H1 (cell line): Measurements from ENCODE around the gene CCR9. TPM values are rescaled to one million over a fixed set of nuclear protein-coding genes. Genes with fewer than 3 reads are reported as not detected.

ENCODE experiments used
- CTCF ChIA-PET: fragments of 300-600 bp; sonication (Branson Sonifier 250); formaldehyde crosslinking; loops from one replicate; lab custom pipeline; 2021; ENCODE audit not compliant: partially characterized antibody; lab: Charles Lee
- POLR2A ChIA-PET: fragments of 300-600 bp; sonication (Branson Sonifier 250); formaldehyde crosslinking; loops from one replicate; lab custom pipeline; 2021; ENCODE audit warnings: inconsistent platforms; ENCODE audit not compliant: partially characterized antibody; lab: Charles Lee
- DNase-seq, 2 experiments: peaks; one replicate each; pipeline versions ENCODE4 v3.0.0 to v3.0.0-alpha.2; 2010 to 2022; ENCODE audit warnings: low spot score in 2 of 2, low read depth in 1 of 2, mixed read lengths in 1 of 2
- FAIRE-seq: peaks from 2 replicates; lab custom pipeline; 2011; peaks lifted over from hg19 to GRCh38; lab: Jason Lieb, UNC
- H2AFZ ChIP-seq: 2 replicates; pipeline ENCODE4 v1.8.1; 2012; ENCODE audit warnings: low read length, inconsistent platforms
- H2AK5ac ChIP-seq: 2 replicates; pipeline ENCODE4 v1.6.1; 2013; ENCODE audit warnings: low read depth, low read length
- H2BK120ac ChIP-seq: replicated peaks from 2 replicates; pipeline ENCODE3; 2013; ENCODE audit warnings: low read depth, low read length, inconsistent platforms
- H2BK12ac ChIP-seq: 2 replicates; pipeline ENCODE4 v1.6.1; 2013; ENCODE audit warnings: low read depth, low read length
- H2BK15ac ChIP-seq: 2 replicates; pipeline ENCODE4 v1.6.1; 2013; ENCODE audit warnings: low read length
- H2BK20ac ChIP-seq: 2 replicates; pipeline ENCODE4 v1.6.1; 2013; ENCODE audit warnings: low read length
- H2BK5ac ChIP-seq: 2 replicates; pipeline ENCODE4 v1.6.1; 2013; ENCODE audit warnings: low read depth, low read length
- H3K14ac ChIP-seq: 2 replicates; pipeline ENCODE4 v1.6.1; 2013; ENCODE audit warnings: inconsistent platforms; ENCODE audit not compliant: insufficient read length
- H3K18ac ChIP-seq: 2 replicates; pipeline ENCODE4 v1.6.1; 2013; ENCODE audit warnings: low read length; ENCODE audit errors: extremely low read depth
- H3K23ac ChIP-seq: 2 replicates; pipeline ENCODE4 v1.6.1; 2013; ENCODE audit warnings: inconsistent platforms; ENCODE audit not compliant: insufficient read length
- H3K23me2 ChIP-seq: 2 replicates; pipeline ENCODE4 v1.6.1; 2013; ENCODE audit warnings: low read depth, low read length
- H3K27ac ChIP-seq: 2 replicates; pipeline ENCODE4 v1.6.1; 2011; ENCODE audit warnings: low read depth, low read length, inconsistent platforms
- H3K27me3 ChIP-seq, 4 experiments: replicated peaks in 1 of 4; 1 replicate in 1 of 4; 2 replicates in 3 of 4; pipeline versions ENCODE4 v1.6.1 to v1.8.1; 2011 to 2013; ENCODE audit warnings: low read length in 3 of 4, mild to moderate bottlenecking in 3 of 4, inconsistent platforms in 2 of 4, mixed read lengths in 2 of 4, moderate library complexity in 1 of 4; ENCODE audit not compliant: control insufficient read depth in 3 of 4, insufficient read depth in 3 of 4; ENCODE audit errors: extremely low read depth in 1 of 4
- H3K36me3 ChIP-seq, 4 experiments: 2 replicates each; pipeline versions ENCODE4 v1.6.1 to v1.8.1; 2011 to 2013; ENCODE audit warnings: mild to moderate bottlenecking in 4 of 4, low read length in 3 of 4, moderate library complexity in 2 of 4, control low read depth in 1 of 4, inconsistent platforms in 1 of 4; ENCODE audit not compliant: insufficient read depth in 4 of 4, control insufficient read depth in 2 of 4
- H3K4ac ChIP-seq: replicated peaks from 2 replicates; pipeline ENCODE3; 2013; ENCODE audit warnings: low read length, low read depth, mixed read lengths, inconsistent platforms; ENCODE audit not compliant: insufficient read length
- H3K4me1 ChIP-seq, 4 experiments: replicated peaks in 1 of 4; 1 replicate in 1 of 4; 2 replicates in 3 of 4; pipeline versions ENCODE4 v1.6.1 to v1.8.1; 2011 to 2013; ENCODE audit warnings: low read length in 3 of 4, inconsistent platforms in 2 of 4, mixed read lengths in 1 of 4; ENCODE audit not compliant: insufficient read depth in 4 of 4, control insufficient read depth in 3 of 4
- H3K4me2 ChIP-seq, 2 experiments: 2 replicates each; pipeline versions ENCODE4 v1.6.1 to v1.8.1; 2011 to 2013; ENCODE audit warnings: low read depth in 2 of 2, low read length in 2 of 2, control low read depth in 1 of 2, inconsistent platforms in 1 of 2, mild to moderate bottlenecking in 1 of 2; ENCODE audit not compliant: insufficient read depth in 1 of 2
- H3K4me3 ChIP-seq, 4 experiments: fragments of 200-600, 300-600 bp in 1 of 4; sonication (generic), shearing (Covaris generic), sonication (Bioruptor Twin) in 1 of 4; 2 replicates each; pipeline versions ENCODE4 v1.5.1 to v1.8.1; 2011 to 2016; ENCODE audit warnings: low read length in 4 of 4, low read depth in 3 of 4, control low read depth in 2 of 4, inconsistent platforms in 2 of 4, mild to moderate bottlenecking in 2 of 4, mixed read lengths in 1 of 4, moderate library complexity in 1 of 4; ENCODE audit not compliant: insufficient read depth in 2 of 4; ENCODE audit errors: extremely low read depth in 1 of 4
- H3K56ac ChIP-seq: replicated peaks from 2 replicates; pipeline ENCODE3; 2013; ENCODE audit warnings: low read depth, mild to moderate bottlenecking, mixed read lengths, low read length, inconsistent platforms; ENCODE audit not compliant: insufficient read length
- H3K79me1 ChIP-seq: 2 replicates; pipeline ENCODE4 v1.6.1; 2013; ENCODE audit warnings: low read depth, low read length, control low read depth
- H3K79me2 ChIP-seq, 2 experiments: 2 replicates each; pipeline versions ENCODE4 v1.6.1 to v1.8.1; 2012 to 2013; ENCODE audit warnings: low read length in 2 of 2, mild to moderate bottlenecking in 2 of 2, inconsistent platforms in 1 of 2; ENCODE audit not compliant: insufficient read depth in 2 of 2, control insufficient read depth in 1 of 2
- H3K9ac ChIP-seq, 4 experiments: replicated peaks in 1 of 4; 1 replicate in 1 of 4; 2 replicates in 3 of 4; pipeline versions ENCODE4 v1.6.1 to v1.8.1; 2011 to 2013; ENCODE audit warnings: low read depth in 3 of 4, low read length in 3 of 4, control low read depth in 2 of 4, mild to moderate bottlenecking in 2 of 4, moderate library complexity in 2 of 4, inconsistent platforms in 1 of 4; ENCODE audit errors: extremely low read depth in 1 of 4
- H3K9me3 ChIP-seq, 2 experiments: 2 replicates each; pipeline versions ENCODE4 v1.6.1 to v1.8.1; 2012 to 2013; ENCODE audit warnings: mild to moderate bottlenecking in 2 of 2, moderate library complexity in 2 of 2, control low read depth in 1 of 2, inconsistent platforms in 1 of 2, low read depth in 1 of 2, low read length in 1 of 2, mixed read lengths in 1 of 2; ENCODE audit not compliant: insufficient read depth in 2 of 2
- H4K20me1 ChIP-seq, 2 experiments: replicated peaks in 1 of 2; 2 replicates each; pipeline versions ENCODE3 to v1.8.1; 2011 to 2013; ENCODE audit warnings: inconsistent platforms in 2 of 2, low read length in 2 of 2, mild to moderate bottlenecking in 1 of 2; ENCODE audit not compliant: insufficient read depth in 2 of 2, control insufficient read depth in 1 of 2
- H4K5ac ChIP-seq: 2 replicates; pipeline ENCODE4 v1.6.1; 2013; ENCODE audit warnings: low read length, low read depth, mixed read lengths, inconsistent platforms; ENCODE audit not compliant: insufficient read length
- H4K8ac ChIP-seq: 2 replicates; pipeline ENCODE4 v1.8.0; 2013; ENCODE audit warnings: mild to moderate bottlenecking, moderate library complexity, low read length, inconsistent platforms; ENCODE audit not compliant: insufficient read depth; ENCODE audit errors: extremely low read depth
- H4K91ac ChIP-seq: replicated peaks from 2 replicates; pipeline ENCODE3; 2013; ENCODE audit warnings: low read length, mixed read lengths, inconsistent platforms; ENCODE audit not compliant: insufficient read length
- CHD1 ChIP-seq: IDR thresholded peaks from 2 replicates; pipeline ENCODE4 v1.6.1; 2012; ENCODE audit warnings: low read depth, low read length, improper control_type of control experiment
- CREB1 ChIP-seq: IDR thresholded peaks from 2 replicates; pipeline ENCODE4 v1.6.1; 2012; ENCODE audit warnings: inconsistent platforms
- GABPA ChIP-seq: IDR thresholded peaks from 2 replicates; pipeline ENCODE4 v1.6.1; 2011; ENCODE audit warnings: mild to moderate bottlenecking, low read length, moderate library complexity, borderline replicate concordance; ENCODE audit not compliant: insufficient read depth
- JUN ChIP-seq: IDR thresholded peaks from 2 replicates; pipeline ENCODE4 v1.6.1; 2011; ENCODE audit warnings: low read depth, mild to moderate bottlenecking, improper control_type of control experiment, low read length
- POLR2AphosphoS5 ChIP-seq: IDR thresholded peaks from 2 replicates; pipeline ENCODE4 v1.6.1; 2011; ENCODE audit warnings: low read depth, low read length
- SIRT6 ChIP-seq: IDR thresholded peaks from one replicate; pipeline ENCODE4 v1.7.1; 2012; ENCODE audit warnings: low read length, inconsistent platforms
- SUZ12 ChIP-seq: fragments of 200-600 bp; sonication (generic); IDR thresholded peaks from 2 replicates; pipeline ENCODE4 v1.6.1; 2012; ENCODE audit warnings: mild to moderate bottlenecking, inconsistent platforms, low read length, moderate library complexity, mixed read lengths
- WGBS, 2 experiments: shearing (Covaris generic) in 1 of 2; methylation state at CpG; one replicate each; pipeline versions ENCODE4 v1.1.6 to v1.1.7; 2013 to 2015; ENCODE audit warnings: low lambda C conversion rate in 2 of 2, mixed read lengths in 2 of 2, inconsistent platforms in 1 of 2, low coverage in 1 of 2, missing lambda C conversion rate in 1 of 2; ENCODE audit not compliant: insufficient replicate concordance in 2 of 2, insufficient coverage in 1 of 2, insufficient read length in 1 of 2; ENCODE audit errors: extremely low coverage in 1 of 2, missing lambda C conversion rate in 1 of 2; 5-methylcytosine and 5-hydroxymethylcytosine counted together
- polyA plus RNA-seq, 7 experiments: library from polyadenylated mRNA; depleted of rRNA in 3 of 7; stranded (reverse) in 5 of 7; unstranded in 2 of 7; fragments of >200 nt in 5 of 7; fragments of 200-250 nt in 2 of 7; gene quantifications; 1 replicate in 5 of 7; 2 replicates in 1 of 7; 4 replicates in 1 of 7; pipeline versions ENCODE4 v1.2.1 to v1.2.3, GENCODE V29; 2011 to 2013; ENCODE audit warnings: missing spikeins in 2 of 7, mixed read lengths in 2 of 7
- total RNA-seq: library from RNA; stranded (reverse); fragmentation: NEBNext Ultra II Directional; extraction: Animal tissue kit (Norgen Biotek cat#: 25700); gene quantifications from 2 replicates; pipeline ENCODE4 v1.2.1, GENCODE V29; 2021

CCR9 gene
- total and polyA plus RNA-seq, 2 of the 8 experiments (the other 6 are each of a cell fraction or from before 2014, with no cell fraction given), result not detected

DNA sequence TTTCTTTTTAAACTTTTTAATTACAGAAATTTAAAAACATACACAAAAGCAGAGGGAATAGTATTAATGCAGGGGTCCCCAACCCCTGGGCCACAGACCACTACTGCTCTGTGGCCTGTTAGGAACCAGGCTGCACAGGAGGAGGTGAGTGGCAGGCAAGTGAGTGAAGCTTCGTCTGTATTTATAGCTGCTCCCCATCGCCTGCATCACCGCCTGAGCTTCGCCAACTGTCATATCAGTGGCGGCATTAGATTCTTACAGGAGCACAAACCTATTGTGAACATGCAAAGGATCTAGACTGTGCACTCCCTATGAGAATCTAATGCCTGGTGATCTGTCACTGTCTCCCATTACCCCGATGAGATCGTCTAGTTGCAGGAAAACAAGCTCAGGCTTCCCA lies 22.4 kb downstream of the CCR9 start:
- Histone ChIP-seq H3K4me1 (no peaks in the 10 kb centered on the region), H3K4me2 (no peak overlapping the region), H3K4me3 (no peak overlapping the region), H2BK15ac (no peak overlapping the region), H3K23ac (no peak overlapping the region), H4K8ac (no peak overlapping the region), H3K79me1 (no peaks in the 10 kb centered on the region), H4K20me1 (peaks cover 0 to 2% of the 10 kb centered on the region in 2 experiments), H2AFZ (no peak overlapping the region), H2BK5ac (no peak overlapping the region), H3K9ac (no peak overlapping the region), H3K9me3 (no peaks in the 10 kb centered on the region), H3K18ac (no peak overlapping the region), H3K27me3 (no peaks in the 10 kb centered on the region; a peak in 1 of 7 replicates), H3K27ac (no peak overlapping the region), H3K4ac (no peak overlapping the region), H3K79me2 (no peaks in the 10 kb centered on the region), H2BK12ac (no peak overlapping the region), H3K56ac (no peak overlapping the region), H2AK5ac (no peak overlapping the region), H3K23me2 (no peaks in the 10 kb centered on the region), H3K36me3 (no peaks in the 10 kb centered on the region), H4K91ac (no peak overlapping the region), H3K14ac (no peak overlapping the region), H4K5ac (no peak overlapping the region), H2BK120ac (no peak overlapping the region), H2BK20ac (no peak overlapping the region)
- WGBS, 2 experiments, result 91% methylated on average over 7 of the region's 7 CpGs; no CpG with 5 or more reads in 1 of the 2 experiments
- DNase-seq (no peak), FAIRE-seq (no peak)
- ChIA-PET CTCF (interaction anchor here (1.0 to 1.9 kb wide), 6 partner anchors 12 to 254 kb away, joined by 3 to 5 read pairs (median 3); no protein-coding TSS in a partner anchor), POLR2A (interaction anchor here (0.6 kb wide), 1 partner anchor 148 kb away, joined by 4 read pairs; no protein-coding TSS in a partner anchor)
- TF ChIP-seq CREB1, result no peak
- TF ChIP-seq JUN, result no peak
- no peak for TF ChIP-seq SUZ12
- no peak for TF ChIP-seq POLR2AphosphoS5
- TF ChIP-seq CHD1, result no peak
- no peak for TF ChIP-seq GABPA
- TF ChIP-seq SIRT6, result no peak
